GM12864 (cell line): ENCODE results near the gene GZMM.

Source experiments
- DNase-seq: peaks from one replicate; pipeline ENCODE4 v3.0.0-alpha.2; 2011; ENCODE audit warnings: low read depth
- H3K4me3 ChIP-seq: 2 replicates; pipeline ENCODE4 v1.5.1; 2011; ENCODE audit warnings: mild to moderate bottlenecking, low read depth, low read length, control low read depth
- CTCF ChIP-seq: IDR thresholded peaks from 2 replicates; pipeline ENCODE4 v1.5.1; 2011; ENCODE audit warnings: low read depth, mild to moderate bottlenecking, moderate library complexity, low read length, control low read depth, inconsistent platforms; ENCODE audit errors: missing control alignments

Gene GZMM

GRCh38 chr19:531753-532560 lies 11.9 kb upstream of the GZMM start, which contains the start of gene CDC34:
Gene CDC34 (plus strand): TSS chr19:531760. CDS start chr19:531932, 172 bp downstream.
- no peak for DNase-seq
- TF ChIP-seq CTCF = no peak
- H3K4me3 ChIP-seq = peak within 1 kb of the TSS; percentile 83

GRCh38 chr19:532561-533363 lies 11.1 kb upstream of the GZMM start:
- DNase-seq = no peak
- peak; percentile 51 for TF ChIP-seq CTCF
- peak overlapping the region; percentile 83 for H3K4me3 ChIP-seq

GRCh38 chr19:533364-534058 lies 10.3 kb upstream of the GZMM start:
- H3K4me3 ChIP-seq = peak overlapping the region; percentile 83
- TF ChIP-seq CTCF = no peak
- no peak for DNase-seq

- H3K4me3 ChIP-seq = no peak overlapping the region
- no peak for DNase-seq
- TF ChIP-seq CTCF = peak; percentile 17
These were observed 9.8 kb upstream of the GZMM start for GRCh38 chr19:534088-534487.

GRCh38 chr19:535017-535835 lies 8.6 kb upstream of the GZMM start:
- no peak for DNase-seq
- TF ChIP-seq CTCF = no peak
- H3K4me3 ChIP-seq = no peak overlapping the region
